Osteoblast (primary cell): ENCODE measurements around the gene CDKN1C. TPM values are rescaled to one million over a fixed set of nuclear protein-coding genes. Genes with fewer than 3 reads are reported as not detected.

Experiments used
- DNase-seq: peaks from one replicate; pipeline ENCODE4 v3.0.0; 2011; ENCODE audit warnings: low spot score, mixed read lengths; ENCODE audit not compliant: insufficient read length; ENCODE audit errors: missing footprints
- H2AFZ ChIP-seq: 2 replicates; pipeline ENCODE4 v1.6.0; 2011; ENCODE audit warnings: mild to moderate bottlenecking, low read length
- H3K27ac ChIP-seq: 2 replicates; pipeline ENCODE4 v1.5.1; 2011; ENCODE audit warnings: mild to moderate bottlenecking, low read depth, low read length, moderate library complexity
- H3K27me3 ChIP-seq: 2 replicates; pipeline ENCODE4 v1.6.0; 2012; ENCODE audit warnings: mild to moderate bottlenecking, control low read depth, inconsistent platforms, low read length, moderate library complexity; ENCODE audit not compliant: insufficient read depth
- H3K36me3 ChIP-seq: 2 replicates; pipeline ENCODE4 v1.5.1; 2011; ENCODE audit warnings: mild to moderate bottlenecking, low read length, control low read depth, moderate library complexity; ENCODE audit not compliant: insufficient read depth
- H3K4me1 ChIP-seq: 2 replicates; pipeline ENCODE4 v1.5.1; 2011; ENCODE audit warnings: mild to moderate bottlenecking, low read length, control low read depth, moderate library complexity; ENCODE audit not compliant: insufficient read depth
- H3K4me2 ChIP-seq: 2 replicates; pipeline ENCODE4 v1.6.0; 2011; ENCODE audit warnings: mild to moderate bottlenecking, low read length; ENCODE audit not compliant: insufficient read depth
- H3K4me3 ChIP-seq: fragments of 200-600 bp; sonication (generic); 3 replicates; pipeline ENCODE4 v1.5.1; 2012; ENCODE audit warnings: mild to moderate bottlenecking, low read length, inconsistent platforms; ENCODE audit not compliant: insufficient read depth
- H3K79me2 ChIP-seq: 2 replicates; pipeline ENCODE4 v1.6.0; 2012; ENCODE audit warnings: mild to moderate bottlenecking, low read length, control low read depth, inconsistent platforms; ENCODE audit not compliant: insufficient read depth
- H3K9me3 ChIP-seq: 2 replicates; pipeline ENCODE4 v1.5.1; 2011; ENCODE audit warnings: low read depth, low read length, control low read depth
- H4K20me1 ChIP-seq: 2 replicates; pipeline ENCODE4 v1.6.0; 2012; ENCODE audit warnings: mild to moderate bottlenecking, low read length, control low read depth; ENCODE audit not compliant: insufficient read depth
- CTCF ChIP-seq: IDR thresholded peaks from 2 replicates; pipeline ENCODE4 v1.5.1; 2011; ENCODE audit warnings: mild to moderate bottlenecking, low read depth, low read length, moderate library complexity; ENCODE audit errors: extremely low read depth
- total RNA-seq: library from RNA; depleted of rRNA; stranded (reverse); fragments of >200 nt; gene quantifications from 2 replicates; pipeline ENCODE4 v1.2.3, GENCODE V29; 2012

CDKN1C gene
- total RNA-seq, 1 donor: 10.9 TPM

- Histone ChIP-seq H3K27ac (peak overlapping the region; percentile 54), H4K20me1 (no peaks in the 10 kb centered on the region), H3K9me3 (no peaks in the 10 kb centered on the region), H3K27me3 (no peaks in the 10 kb centered on the region), H3K36me3 (no peaks in the 10 kb centered on the region), H3K4me2 (peak overlapping the region; percentile 48), H3K4me3 (peak overlapping the region; percentile 42), H3K4me1 (peaks cover 10% of the 10 kb centered on the region), H3K79me2 (no peaks in the 10 kb centered on the region), H2AFZ (peak overlapping the region; percentile 91)
- peak; percentile 100 for DNase-seq
- TF ChIP-seq CTCF: no peak
Measured at GRCh38 chr11:2898366-2899079, 12.9 kb upstream of the CDKN1C start.

GRCh38 chr11:2897048-2897447 lies 11.5 kb upstream of the CDKN1C start:
- H2AFZ ChIP-seq: no peak overlapping the region
- no peaks in the 10 kb centered on the region for H3K79me2 ChIP-seq
- H4K20me1 ChIP-seq: no peaks in the 10 kb centered on the region
- H3K4me1 ChIP-seq: peaks cover 12% of the 10 kb centered on the region
- no peak overlapping the region for H3K4me2 ChIP-seq
- no peaks in the 10 kb centered on the region for H3K36me3 ChIP-seq
- H3K27me3 ChIP-seq: no peaks in the 10 kb centered on the region
- no peak for TF ChIP-seq CTCF
- no peaks in the 10 kb centered on the region for H3K9me3 ChIP-seq
- no peak overlapping the region for H3K4me3 ChIP-seq
- no peak for DNase-seq
- H3K27ac ChIP-seq: no peak overlapping the region

- Histone ChIP-seq H3K79me2 (no peaks in the 10 kb centered on the region), H3K27ac (no peak overlapping the region), H3K4me1 (peaks cover 16% of the 10 kb centered on the region), H2AFZ (no peak overlapping the region), H3K36me3 (no peaks in the 10 kb centered on the region), H3K4me3 (no peak overlapping the region), H3K27me3 (no peaks in the 10 kb centered on the region), H3K4me2 (no peak overlapping the region), H4K20me1 (no peaks in the 10 kb centered on the region), H3K9me3 (no peaks in the 10 kb centered on the region)
- DNase-seq: no peak
- TF ChIP-seq CTCF: no peak
Measured at GRCh38 chr11:2896047-2896446, 10.5 kb upstream of the CDKN1C start.

GRCh38 chr11:2893935-2894334 lies 8.4 kb upstream of the CDKN1C start:
- DNase-seq: no peak
- Histone ChIP-seq H3K4me3 (no peak overlapping the region), H3K4me1 (peaks cover 14% of the 10 kb centered on the region), H3K27me3 (no peaks in the 10 kb centered on the region), H3K36me3 (no peaks in the 10 kb centered on the region), H3K79me2 (no peaks in the 10 kb centered on the region), H4K20me1 (no peaks in the 10 kb centered on the region), H3K27ac (no peak overlapping the region), H3K4me2 (no peak overlapping the region), H2AFZ (no peak overlapping the region), H3K9me3 (no peaks in the 10 kb centered on the region)
- no peak for TF ChIP-seq CTCF
